Ectodermal cell (in vitro differentiated cells): Measurements from ENCODE around the gene ERCC8.

Experiments used
- H3K27ac ChIP-seq: 2 replicates; pipeline ENCODE4 v1.7.0; 2013; ENCODE audit warnings: mild to moderate bottlenecking, low read depth, low read length; ENCODE audit not compliant: insufficient read depth, poor library complexity, severe bottlenecking
- H3K27me3 ChIP-seq: 2 replicates; pipeline ENCODE4 v1.7.0; 2013; ENCODE audit warnings: mild to moderate bottlenecking, low read length; ENCODE audit not compliant: insufficient read depth, control insufficient read depth, poor library complexity, severe bottlenecking
- H3K36me3 ChIP-seq: one replicate; pipeline ENCODE4 v1.7.0; 2013; ENCODE audit warnings: low read length; ENCODE audit not compliant: control insufficient read depth, insufficient read depth
- H3K4me1 ChIP-seq: one replicate; pipeline ENCODE4 v1.7.0; 2013; ENCODE audit warnings: low read length; ENCODE audit not compliant: control insufficient read depth, insufficient read depth
- H3K4me3 ChIP-seq: 2 replicates; pipeline ENCODE4 v1.7.0; 2013; ENCODE audit warnings: low read depth, low read length, control low read depth; ENCODE audit not compliant: insufficient read depth
- H3K9me3 ChIP-seq: 2 replicates; pipeline ENCODE4 v1.7.0; 2013; ENCODE audit warnings: mild to moderate bottlenecking, low read length, moderate library complexity; ENCODE audit not compliant: control insufficient read depth
- WGBS, 2 experiments: methylation state at CpG; one replicate each; pipeline ENCODE4 v1.1.7; 2013; ENCODE audit warnings: missing lambda C conversion rate in 2 of 2; 5-methylcytosine and 5-hydroxymethylcytosine counted together

Gene ERCC8

DNA sequence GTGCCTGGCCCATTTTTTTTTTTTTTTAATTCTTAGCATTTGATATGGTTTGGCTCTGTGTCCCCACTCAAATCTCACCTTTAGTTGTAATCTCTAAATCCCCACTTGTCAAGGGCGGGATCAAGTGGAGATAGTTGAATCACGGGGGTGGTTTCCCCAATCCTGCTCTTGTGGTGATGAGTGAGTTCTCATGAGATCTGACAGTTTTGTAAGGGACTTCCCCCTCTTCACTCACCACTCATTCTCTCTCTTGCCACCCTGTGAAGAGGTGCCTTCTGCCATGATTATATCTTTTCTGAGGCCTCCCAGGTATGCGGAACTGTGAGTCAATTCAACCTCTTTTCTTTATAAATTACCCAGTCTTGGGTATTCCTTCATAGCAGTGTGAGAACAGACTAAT is 27.4 kb upstream of the ERCC8 start:
- no peaks in the 10 kb centered on the region for H3K36me3 ChIP-seq
- H3K4me3 ChIP-seq, result no peak overlapping the region
- H3K27ac ChIP-seq, result no peak overlapping the region
- WGBS, 2 experiments, result 91 to 94% methylated on average over 1 to 3 of the region's 3 CpGs
- H3K4me1 ChIP-seq, result no peaks in the 10 kb centered on the region
- H3K27me3 ChIP-seq, result no peaks in the 10 kb centered on the region
- H3K9me3 ChIP-seq, result no peaks in the 10 kb centered on the region

DNA sequence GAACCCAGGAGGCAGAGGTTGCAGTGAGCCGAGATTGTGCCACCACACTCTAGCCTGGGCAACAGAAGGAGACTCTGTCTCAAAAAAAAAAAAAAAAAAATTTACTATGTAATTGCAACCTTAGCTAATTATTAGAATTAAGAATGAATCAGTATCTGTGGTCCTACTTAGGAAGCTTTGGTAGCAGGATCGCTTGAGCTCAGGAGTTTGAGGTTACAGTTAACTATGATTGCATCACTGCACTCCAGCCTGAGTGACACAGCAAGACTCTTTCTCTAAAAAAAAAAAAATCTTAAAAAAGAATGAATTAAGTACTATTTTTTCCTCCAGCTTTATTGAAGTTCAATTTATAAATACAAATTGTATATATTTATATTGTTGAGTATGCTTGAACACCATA is 16.8 kb upstream of the ERCC8 start:
- Histone ChIP-seq H3K36me3 (no peaks in the 10 kb centered on the region), H3K9me3 (no peaks in the 10 kb centered on the region), H3K4me1 (no peaks in the 10 kb centered on the region), H3K4me3 (no peak overlapping the region), H3K27me3 (no peaks in the 10 kb centered on the region), H3K27ac (no peak overlapping the region)
- WGBS, 2 experiments, result 89 to 92% methylated on average over 2 of the region's 2 CpGs

DNA sequence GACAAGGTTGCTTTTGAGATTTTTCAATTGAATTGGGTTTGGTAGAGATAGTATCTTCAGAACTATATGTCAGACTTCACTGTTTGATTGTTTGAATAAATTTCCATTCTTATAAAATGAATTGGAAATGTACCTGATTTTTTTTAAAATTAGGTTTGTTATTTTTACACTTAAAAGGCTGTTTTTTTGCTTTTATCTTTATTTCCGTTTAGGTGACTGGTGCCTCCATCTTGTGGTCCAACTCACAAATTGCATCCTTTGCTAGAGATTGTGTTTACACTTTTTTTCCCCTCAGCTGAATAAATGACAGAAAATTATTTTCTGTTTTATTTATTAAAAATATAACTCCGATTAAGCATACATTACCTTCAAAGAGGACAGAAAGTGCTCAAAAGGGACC is 15.7 kb upstream of the ERCC8 start:
- Histone ChIP-seq H3K4me3 (no peak overlapping the region), H3K27ac (no peak overlapping the region), H3K27me3 (no peaks in the 10 kb centered on the region), H3K4me1 (no peaks in the 10 kb centered on the region), H3K36me3 (no peaks in the 10 kb centered on the region), H3K9me3 (no peaks in the 10 kb centered on the region)
- WGBS, 2 experiments, result 50% methylated on average over 1 of the region's 2 CpGs; no CpG with 5 or more reads in 1 of the 2 experiments

DNA sequence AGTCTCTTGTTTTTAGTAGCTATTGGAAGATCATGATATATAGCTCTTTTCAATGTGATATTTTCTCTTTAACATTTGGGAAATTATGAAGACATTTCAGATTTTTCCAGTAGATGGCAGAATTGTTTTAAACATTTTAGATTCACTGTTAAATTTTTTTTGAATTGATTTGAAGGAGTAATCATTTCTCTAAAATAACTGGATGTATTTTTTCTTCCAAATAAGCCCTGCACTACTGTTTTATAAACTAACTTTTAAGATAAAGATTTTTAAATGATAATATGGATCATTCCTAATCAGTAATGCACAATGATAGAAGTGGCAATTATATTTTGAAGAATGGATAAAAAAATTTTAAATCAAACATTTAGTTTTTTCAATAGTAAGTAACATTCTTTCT is 14.3 kb upstream of the ERCC8 start:
- Histone ChIP-seq H3K27me3 (no peaks in the 10 kb centered on the region), H3K4me3 (no peak overlapping the region), H3K9me3 (no peaks in the 10 kb centered on the region), H3K27ac (no peak overlapping the region), H3K36me3 (no peaks in the 10 kb centered on the region), H3K4me1 (no peaks in the 10 kb centered on the region)

DNA sequence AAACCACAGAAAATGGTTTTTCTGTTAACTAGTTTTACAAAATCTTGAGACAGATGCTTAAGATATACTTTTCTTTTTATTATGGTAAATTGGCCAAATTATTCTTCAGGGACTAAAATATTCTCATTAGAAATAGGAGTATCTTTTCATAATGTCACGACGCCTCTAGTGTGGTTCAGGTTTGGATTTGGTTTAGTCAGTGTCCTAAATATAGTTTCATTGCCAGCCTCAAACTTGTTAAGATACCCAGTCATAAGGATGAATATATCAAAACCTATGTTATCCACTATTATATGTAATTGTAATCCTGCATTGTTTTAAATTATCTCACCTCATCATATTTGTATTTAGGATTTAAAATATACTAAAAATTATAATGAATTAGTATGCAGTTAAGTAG is 13.8 kb upstream of the ERCC8 start:
- no peaks in the 10 kb centered on the region for H3K4me1 ChIP-seq
- 100% methylated on average over 2 of the region's 2 CpGs; no CpG with 5 or more reads in 1 of the 2 experiments for WGBS, 2 experiments

DNA sequence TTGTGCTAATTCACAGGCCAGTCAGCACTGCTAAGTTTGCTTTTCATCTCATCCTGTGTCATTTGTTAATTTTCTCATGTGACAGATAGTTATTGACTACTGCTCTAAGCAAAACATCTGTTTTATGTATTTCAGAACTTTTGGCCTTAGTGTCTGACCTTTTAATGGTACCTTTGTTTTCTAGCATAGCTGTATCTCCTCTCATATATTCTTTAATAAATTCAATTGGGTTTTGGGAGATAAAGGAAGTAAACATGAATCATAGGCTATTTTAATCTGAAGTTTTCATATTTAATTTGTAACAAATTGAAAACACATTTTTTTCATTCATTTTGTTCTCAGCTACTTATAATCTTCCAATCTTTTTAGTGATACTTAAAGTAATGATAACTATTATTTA is 13.2 kb upstream of the ERCC8 start:
- no peaks in the 10 kb centered on the region for H3K27me3 ChIP-seq
- H3K27ac ChIP-seq, result no peak overlapping the region
- no peaks in the 10 kb centered on the region for H3K36me3 ChIP-seq
- no peak overlapping the region for H3K4me3 ChIP-seq
- no peaks in the 10 kb centered on the region for H3K9me3 ChIP-seq
- no peaks in the 10 kb centered on the region for H3K4me1 ChIP-seq

More for the DNA sequence above, 13.8 kb upstream of the ERCC8 start:
- H3K9me3 ChIP-seq, result no peaks in the 10 kb centered on the region
- no peak overlapping the region for H3K4me3 ChIP-seq
- H3K27ac ChIP-seq, result no peak overlapping the region
- no peaks in the 10 kb centered on the region for H3K27me3 ChIP-seq
- no peaks in the 10 kb centered on the region for H3K36me3 ChIP-seq

DNA sequence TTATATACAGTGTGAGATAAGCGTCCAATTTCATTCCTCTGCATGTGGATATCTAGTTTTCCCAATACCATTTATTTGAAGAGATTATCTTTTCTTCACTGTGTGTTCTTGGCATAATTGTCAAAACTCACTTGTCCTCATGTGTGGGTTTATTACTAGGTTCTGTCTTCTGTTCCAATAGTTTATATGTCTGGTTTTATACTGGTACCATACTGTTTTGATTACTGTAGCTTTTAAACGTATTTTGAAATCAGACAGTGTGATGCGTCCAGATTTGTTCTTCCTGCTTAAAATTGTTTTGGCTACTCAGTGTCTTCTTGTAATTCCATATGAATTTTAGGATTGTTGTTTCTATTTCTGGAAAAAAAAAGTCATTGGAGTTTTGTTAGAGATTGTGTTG is 10.4 kb upstream of the ERCC8 start:
- H3K4me1 ChIP-seq, result no peaks in the 10 kb centered on the region
- no peaks in the 10 kb centered on the region for H3K27me3 ChIP-seq
- 95 to 99% methylated on average over 2 of the region's 3 CpGs for WGBS, 2 experiments
- H3K9me3 ChIP-seq, result no peaks in the 10 kb centered on the region
- H3K27ac ChIP-seq, result no peak overlapping the region
- H3K4me3 ChIP-seq, result no peak overlapping the region
- no peaks in the 10 kb centered on the region for H3K36me3 ChIP-seq

DNA sequence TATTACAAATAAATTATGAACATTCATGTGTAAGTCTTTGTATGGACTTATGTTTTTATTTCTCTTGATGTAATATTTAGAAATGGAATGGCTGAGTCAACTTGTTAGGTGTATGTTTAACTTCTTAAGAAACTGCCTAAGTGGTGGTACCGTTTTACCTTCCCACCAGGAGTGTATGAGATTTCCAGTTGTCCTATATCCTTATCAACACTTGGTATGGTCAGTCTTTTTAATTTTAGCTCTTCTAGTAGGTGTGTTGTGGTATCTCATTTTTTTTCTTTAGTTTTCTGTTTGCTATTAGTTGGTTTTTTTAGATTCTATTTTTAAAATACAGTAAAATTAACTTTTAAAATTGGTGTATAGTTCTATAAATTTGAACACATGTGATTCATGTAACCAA is 3.9 kb upstream of the ERCC8 start:
- no peaks in the 10 kb centered on the region for H3K36me3 ChIP-seq
- peaks cover 6% of the 10 kb centered on the region for H3K27me3 ChIP-seq
- no peak overlapping the region for H3K27ac ChIP-seq
- peaks cover 5% of the 10 kb centered on the region for H3K4me1 ChIP-seq
- H3K9me3 ChIP-seq, result no peaks in the 10 kb centered on the region
- no peak overlapping the region for H3K4me3 ChIP-seq
- WGBS, 2 experiments, result 83% methylated on average over 1 of the region's 1 CpG

DNA sequence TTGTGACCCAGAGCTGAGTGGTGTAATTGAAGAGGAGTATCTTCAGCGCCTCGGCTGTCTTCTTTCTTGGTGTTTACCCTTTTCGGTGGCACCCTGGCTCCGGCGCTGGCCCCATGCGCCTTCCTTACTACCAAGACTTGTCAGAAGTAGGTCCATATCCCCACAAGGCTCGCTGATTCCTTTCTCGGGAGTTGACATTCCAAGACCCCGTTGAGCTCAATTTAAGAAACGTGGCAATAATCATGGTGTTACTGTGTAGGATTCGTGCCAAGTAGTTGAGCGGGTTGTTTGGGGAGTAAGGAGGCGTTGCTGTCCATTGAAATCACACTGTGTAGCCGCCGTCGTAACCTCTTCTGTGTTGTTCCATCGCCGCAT is 930 bp upstream of the ERCC8 start:
- no peak overlapping the region for H3K27ac ChIP-seq

DNA sequence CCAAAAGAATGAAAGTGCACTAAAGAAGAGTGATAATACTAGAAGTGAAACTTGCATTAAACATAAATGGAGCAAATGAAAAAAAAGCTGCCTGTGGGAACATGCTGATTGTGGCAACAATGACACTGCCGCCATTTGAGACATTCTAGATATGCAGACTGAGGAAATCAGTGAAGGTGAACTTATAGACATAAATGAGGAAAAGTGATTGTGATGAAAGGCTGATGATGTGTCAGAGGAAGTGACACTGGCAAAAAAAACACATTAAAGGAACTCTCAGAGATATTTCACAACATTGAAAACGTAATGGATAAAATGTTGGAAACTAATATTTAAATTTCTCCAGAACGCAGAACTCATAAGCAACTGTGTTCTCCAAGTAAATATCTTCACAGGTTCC is 1.2 kb downstream of the ERCC8 start:
- 87 to 90% methylated on average over 2 to 3 of the region's 3 CpGs for WGBS, 2 experiments
- Histone ChIP-seq H3K36me3 (peaks cover 6% of the 10 kb centered on the region), H3K27me3 (peaks cover 6% of the 10 kb centered on the region), H3K4me1 (peaks cover 5% of the 10 kb centered on the region), H3K9me3 (no peaks in the 10 kb centered on the region), H3K27ac (no peak overlapping the region), H3K4me3 (no peak overlapping the region)

More for the DNA sequence above, 930 bp upstream of the ERCC8 start:
- Histone ChIP-seq H3K9me3 (no peaks in the 10 kb centered on the region), H3K4me3 (peak overlapping the region; percentile 63), H3K36me3 (no peaks in the 10 kb centered on the region), H3K4me1 (peaks cover 5% of the 10 kb centered on the region), H3K27me3 (peaks cover 6% of the 10 kb centered on the region)
- 13% methylated on average over 18 of the region's 18 CpGs for WGBS, 2 experiments

DNA sequence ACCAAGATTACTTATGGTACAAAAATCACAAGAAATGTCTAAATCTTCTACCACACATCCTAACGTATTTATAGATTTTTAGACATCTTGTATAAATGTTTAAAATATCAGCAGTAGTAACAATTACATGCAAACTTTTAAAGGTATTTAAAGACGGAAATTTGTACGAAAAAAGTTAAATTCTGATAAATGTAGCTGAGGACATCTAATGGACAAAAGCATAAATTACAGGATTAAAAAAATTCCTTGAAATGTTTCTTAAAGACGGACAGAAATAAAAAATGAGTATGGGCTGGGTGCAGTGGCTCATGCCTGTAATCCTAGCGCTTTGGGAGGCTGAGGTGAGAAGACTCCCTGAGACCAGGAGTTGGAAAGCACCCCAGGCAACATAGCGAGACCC is 15.8 kb downstream of the ERCC8 start:
- no peaks in the 10 kb centered on the region for H3K9me3 ChIP-seq
- H3K27me3 ChIP-seq, result no peaks in the 10 kb centered on the region
- H3K36me3 ChIP-seq, result no peaks in the 10 kb centered on the region
- no peak overlapping the region for H3K27ac ChIP-seq
- no peak overlapping the region for H3K4me3 ChIP-seq
- 90 to 93% methylated on average over 4 of the region's 6 CpGs for WGBS, 2 experiments
- no peaks in the 10 kb centered on the region for H3K4me1 ChIP-seq
